ENCODE measurements around the gene OVCA2. TPM values are rescaled to one million over a fixed set of nuclear protein-coding genes. Genes with fewer than 3 reads are reported as not detected.
A peak's percentile ranks its signal among the peaks of the same experiment; 100 is the strongest.

The OVCA2 gene
- total RNA-seq, 1 donor from 2014 or later, result 21.9 TPM

GRCh38 chr17:2064520-2064971 lies 22.7 kb downstream of the OVCA2 start:
- H3K4me3 Mint-ChIP-seq (ENCODE audit: low read depth), result no peak overlapping the region
- TF ChIP-seq, protein P1, sequence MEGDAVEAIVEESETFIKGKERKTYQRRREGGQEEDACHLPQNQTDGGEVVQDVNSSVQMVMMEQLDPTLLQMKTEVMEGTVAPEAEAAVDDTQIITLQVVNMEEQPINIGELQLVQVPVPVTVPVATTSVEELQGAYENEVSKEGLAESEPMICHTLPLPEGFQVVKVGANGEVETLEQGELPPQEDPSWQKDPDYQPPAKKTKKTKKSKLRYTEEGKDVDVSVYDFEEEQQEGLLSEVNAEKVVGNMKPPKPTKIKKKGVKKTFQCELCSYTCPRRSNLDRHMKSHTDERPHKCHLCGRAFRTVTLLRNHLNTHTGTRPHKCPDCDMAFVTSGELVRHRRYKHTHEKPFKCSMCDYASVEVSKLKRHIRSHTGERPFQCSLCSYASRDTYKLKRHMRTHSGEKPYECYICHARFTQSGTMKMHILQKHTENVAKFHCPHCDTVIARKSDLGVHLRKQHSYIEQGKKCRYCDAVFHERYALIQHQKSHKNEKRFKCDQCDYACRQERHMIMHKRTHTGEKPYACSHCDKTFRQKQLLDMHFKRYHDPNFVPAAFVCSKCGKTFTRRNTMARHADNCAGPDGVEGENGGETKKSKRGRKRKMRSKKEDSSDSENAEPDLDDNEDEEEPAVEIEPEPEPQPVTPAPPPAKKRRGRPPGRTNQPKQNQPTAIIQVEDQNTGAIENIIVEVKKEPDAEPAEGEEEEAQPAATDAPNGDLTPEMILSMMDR (IDR thresholded peaks at IDR 0.05; ENCODE audit: unreplicated experiment), result no peak
- no peaks in the 10 kb centered on the region for H3K4me1 Mint-ChIP-seq (ENCODE audit: low read depth)

DNA sequence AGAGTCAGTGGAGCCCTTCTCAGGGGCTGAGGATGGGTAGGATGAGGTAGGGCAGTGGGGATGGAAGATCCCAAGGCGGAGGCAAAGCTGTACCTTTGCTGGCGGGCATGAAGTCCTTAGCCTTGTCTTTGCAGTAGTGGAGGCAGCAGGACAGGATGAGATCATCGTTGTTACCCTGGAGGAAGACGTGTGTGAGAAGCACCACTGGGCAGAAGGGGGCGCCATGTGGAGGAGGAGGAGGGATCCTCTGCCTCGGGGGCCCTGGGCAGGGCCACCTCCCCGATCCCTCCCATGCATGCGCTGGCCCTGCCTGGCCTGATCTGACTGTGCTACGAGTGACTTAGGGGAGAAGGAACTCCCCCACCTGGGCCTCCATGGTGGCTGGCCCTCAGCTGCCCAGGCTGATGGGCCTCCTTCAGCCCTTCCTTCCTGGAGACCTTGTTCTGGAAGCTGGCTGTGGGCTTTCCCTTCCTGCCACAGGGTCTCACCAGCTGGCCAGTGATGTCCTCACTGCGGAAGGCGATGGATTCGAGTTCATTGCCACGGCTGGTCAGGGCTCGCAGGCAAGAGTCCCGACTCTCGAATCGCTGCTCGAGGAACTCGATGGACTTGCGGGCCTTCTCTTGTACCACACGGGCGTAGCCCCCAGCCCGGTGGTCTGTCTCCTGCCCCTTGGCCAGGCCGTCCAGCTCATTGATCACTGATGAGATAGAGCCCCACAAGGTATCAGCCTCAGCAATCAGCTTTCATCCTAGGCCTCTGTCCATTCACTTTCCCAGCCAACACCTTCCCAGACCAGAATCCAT lies 23.4 kb downstream of the OVCA2 start:
- no peak for DNase-seq (ENCODE audit: low spot score, unreplicated experiment)
- Mint-ChIP-seq H3K4me3 (ENCODE audit: low read depth) (no peak overlapping the region), H3K27me3 (peaks cover 20% of the 10 kb centered on the region), H3K27ac (no peak overlapping the region), H3K36me3 (ENCODE audit: insufficient read depth) (peaks cover 30% of the 10 kb centered on the region), H3K4me1 (ENCODE audit: low read depth) (no peaks in the 10 kb centered on the region), H3K9me3 (ENCODE audit: low read depth) (no peaks in the 10 kb centered on the region)
- TF ChIP-seq, protein P1 (IDR thresholded peaks at IDR 0.05; ENCODE audit: unreplicated experiment), result peak; percentile 43

More at GRCh38 chr17:2064520-2064971, 22.7 kb downstream of the OVCA2 start:
- no peak for DNase-seq (ENCODE audit: low spot score, unreplicated experiment)
- H3K27ac Mint-ChIP-seq, result no peak overlapping the region
- H3K9me3 Mint-ChIP-seq (ENCODE audit: low read depth), result no peaks in the 10 kb centered on the region
- H3K36me3 Mint-ChIP-seq (ENCODE audit: insufficient read depth), result peaks cover 31% of the 10 kb centered on the region
- H3K27me3 Mint-ChIP-seq, result peaks cover 26% of the 10 kb centered on the region

DNA sequence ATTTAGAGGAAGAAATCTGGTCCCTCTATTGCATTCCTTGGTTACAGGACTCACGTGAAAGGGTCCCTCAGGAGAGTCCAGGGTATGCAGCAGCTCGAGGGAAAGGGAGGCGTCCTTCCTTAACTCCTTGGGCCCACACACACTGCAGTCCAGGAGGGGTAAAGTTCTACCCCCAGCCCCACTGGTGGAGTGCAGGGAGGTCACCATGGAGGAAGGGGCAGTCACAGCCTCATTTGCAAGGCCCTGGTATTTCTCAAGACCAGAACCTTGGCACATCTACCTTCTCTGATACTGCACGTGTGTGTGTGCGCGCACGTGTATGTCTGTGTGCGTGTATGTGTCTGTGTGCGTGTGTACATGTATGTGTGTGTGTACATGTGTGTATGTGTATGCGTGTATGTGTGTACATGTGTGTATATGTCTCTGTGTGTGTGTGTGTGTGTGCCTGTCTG lies 24.2 kb downstream of the OVCA2 start:
- no peak overlapping the region for H3K27ac Mint-ChIP-seq
- no peak for DNase-seq (ENCODE audit: low spot score, unreplicated experiment)
- H3K4me1 Mint-ChIP-seq (ENCODE audit: low read depth), result no peaks in the 10 kb centered on the region
- H3K27me3 Mint-ChIP-seq, result peaks cover 12% of the 10 kb centered on the region
- H3K4me3 Mint-ChIP-seq (ENCODE audit: low read depth), result no peak overlapping the region
- TF ChIP-seq, protein P1 (IDR thresholded peaks at IDR 0.05; ENCODE audit: unreplicated experiment), result no peak
- peaks cover 22% of the 10 kb centered on the region for H3K36me3 Mint-ChIP-seq (ENCODE audit: insufficient read depth)
- no peaks in the 10 kb centered on the region for H3K9me3 Mint-ChIP-seq (ENCODE audit: low read depth)

DNA sequence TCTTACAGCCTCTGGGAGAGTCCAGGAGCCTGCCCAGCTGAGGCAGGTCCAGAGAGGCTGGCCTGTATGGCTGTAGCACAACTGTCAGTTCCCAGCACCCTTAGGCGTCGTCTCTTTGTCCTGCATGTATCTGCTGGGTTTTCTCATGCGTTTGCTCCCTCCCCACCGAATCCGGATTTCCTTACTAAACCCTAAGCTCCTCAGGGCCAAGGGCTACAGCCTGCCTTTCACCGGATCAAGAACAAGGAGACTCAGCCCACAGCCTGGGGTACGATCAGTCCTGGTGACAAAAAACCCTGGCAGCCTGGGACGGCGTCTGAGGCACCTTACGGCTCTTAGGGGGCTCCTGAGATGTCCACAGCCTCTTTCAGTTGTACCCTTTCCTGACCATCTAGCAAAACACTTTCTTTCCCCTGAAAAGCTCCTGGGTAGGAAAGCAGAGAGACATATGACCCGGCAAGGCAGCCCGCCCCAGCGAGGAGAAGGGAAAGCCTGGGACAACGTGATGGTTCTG lies 25.3 kb downstream of the OVCA2 start:
- TF ChIP-seq, protein P1 (IDR thresholded peaks at IDR 0.05; ENCODE audit: unreplicated experiment), result no peak
- Mint-ChIP-seq H3K4me1 (ENCODE audit: low read depth) (no peaks in the 10 kb centered on the region), H3K4me3 (ENCODE audit: low read depth) (no peak overlapping the region), H3K36me3 (ENCODE audit: insufficient read depth) (peaks cover 15% of the 10 kb centered on the region), H3K27ac (no peak overlapping the region), H3K27me3 (peaks cover 5% of the 10 kb centered on the region), H3K9me3 (ENCODE audit: low read depth) (no peaks in the 10 kb centered on the region)
- no peak for DNase-seq (ENCODE audit: low spot score, unreplicated experiment)

GRCh38 chr17:2067608-2068024 lies 25.8 kb downstream of the OVCA2 start:
- peaks cover 14% of the 10 kb centered on the region for H3K36me3 Mint-ChIP-seq (ENCODE audit: insufficient read depth)
- no peaks in the 10 kb centered on the region for H3K4me1 Mint-ChIP-seq (ENCODE audit: low read depth)
- DNase-seq (ENCODE audit: low spot score, unreplicated experiment), result no peak
- H3K4me3 Mint-ChIP-seq (ENCODE audit: low read depth), result no peak overlapping the region
- H3K9me3 Mint-ChIP-seq (ENCODE audit: low read depth), result no peaks in the 10 kb centered on the region
- no peaks in the 10 kb centered on the region for H3K27me3 Mint-ChIP-seq
- TF ChIP-seq, protein P1 (IDR thresholded peaks at IDR 0.05; ENCODE audit: unreplicated experiment), result no peak
- H3K27ac Mint-ChIP-seq, result no peak overlapping the region

Measured in progenitor cell of endocrine pancreas (in vitro differentiated cells).